ENCODE data around the gene PRAMEF20.
"Not testable (repeated sequence)": the region's sequence is repeated elsewhere in the genome, so short reads cannot be mapped to it uniquely, and the experiment has no call there.

PRAMEF20 gene
- total RNA-seq, result 0 to 0.66 (median 0) reads per million in 17 experiments

GRCh38 chr1:13410150-13410549, at the start of gene PRAMEF20:
Gene PRAMEF20 (plus strand): TSS chr1:13410450. CDS start chr1:13416355, 5,905 bp downstream.
- DNase-seq, result not testable (repeated sequence)

- DNase-seq, result not testable (repeated sequence)
These were observed 47.9 kb upstream of the PRAMEF20 start for GRCh38 chr1:13362364-13362763.

GRCh38 chr1:13364928-13365327, 45.3 kb upstream of the PRAMEF20 start:
- not testable (repeated sequence) for DNase-seq

- not testable (repeated sequence) for DNase-seq
These were observed 43.7 kb upstream of the PRAMEF20 start for GRCh38 chr1:13366536-13366935.

GRCh38 chr1:13368544-13368943, 41.7 kb upstream of the PRAMEF20 start:
- peak; percentile 13 to 62 (median 42) for DNase-seq

- DNase-seq, result not testable (repeated sequence)
These were observed 31.3 kb upstream of the PRAMEF20 start for GRCh38 chr1:13378983-13379382.

- DNase-seq, result not testable (repeated sequence)
These were observed 29.9 kb upstream of the PRAMEF20 start for GRCh38 chr1:13380380-13380779.

GRCh38 chr1:13389332-13389731, 20.9 kb upstream of the PRAMEF20 start, which contains the start of gene PRAMEF17:
Gene PRAMEF17 (plus strand): TSS chr1:13389632. CDS start chr1:13389658, 26 bp downstream.
- not testable (repeated sequence) for DNase-seq

GRCh38 chr1:13393004-13393403, 17.2 kb upstream of the PRAMEF20 start:
- not testable (repeated sequence) for DNase-seq

GRCh38 chr1:13394761-13395160, 15.5 kb upstream of the PRAMEF20 start:
- not testable (repeated sequence) for DNase-seq

GRCh38 chr1:13395311-13395710, 14.9 kb upstream of the PRAMEF20 start:
- DNase-seq, result not testable (repeated sequence)

- DNase-seq, result no peak
These were observed 2.4 kb upstream of the PRAMEF20 start for GRCh38 chr1:13407811-13408210.

- DNase-seq, result no peak
These were observed 20.2 kb downstream of the PRAMEF20 start for GRCh38 chr1:13430495-13430894.

- DNase-seq, result no peak
These were observed 22.0 kb downstream of the PRAMEF20 start for GRCh38 chr1:13432251-13432650.

GRCh38 chr1:13433694-13434358, 23.6 kb downstream of the PRAMEF20 start:
- DNase-seq, result not testable (repeated sequence)

- no peak for DNase-seq
These were observed 25.2 kb downstream of the PRAMEF20 start for GRCh38 chr1:13435458-13435857.

- not testable (repeated sequence) for DNase-seq
These were observed 29.0 kb downstream of the PRAMEF20 start for GRCh38 chr1:13439104-13439783.

- no peak for DNase-seq
These were observed 33.2 kb downstream of the PRAMEF20 start for GRCh38 chr1:13443335-13443979.

- no peak for DNase-seq
These were observed 40.0 kb downstream of the PRAMEF20 start for GRCh38 chr1:13450204-13450603.

GRCh38 chr1:13451399-13451965, 41.2 kb downstream of the PRAMEF20 start:
- DNase-seq, result no peak

GRCh38 chr1:13456904-13457532, 46.8 kb downstream of the PRAMEF20 start:
- no peak for DNase-seq

- DNase-seq, result no peak
These were observed 51.7 kb downstream of the PRAMEF20 start for GRCh38 chr1:13461977-13462376.
